Measurements from ENCODE around the gene MISP. TPM values are rescaled to one million over a fixed set of nuclear protein-coding genes. Genes with fewer than 3 reads are reported as not detected.

Gene MISP
- total and polyA plus RNA-seq, 2 experiments from 2014 or later: 0.27 to 0.28 TPM

- no peak for TF ChIP-seq CTCF (conservative IDR thresholded peaks at IDR 0.05; ENCODE audit: low read depth in 2 of 2)
- TF ChIP-seq ZNF114 (CRISPR knock-in tag; IDR thresholded peaks at IDR 0.05): no peak
- no peak for TF ChIP-seq ETS1 (IDR thresholded peaks at IDR 0.05)
- no peak for TF ChIP-seq POLR2AphosphoS5 (IDR thresholded peaks at IDR 0.05; ENCODE audit: low read depth)
These were observed 39.7 kb upstream of the MISP start (continued) for GRCh38 chr19:711254-711653.

GRCh38 chr19:715347-715746 is 35.6 kb upstream of the MISP start:
- Histone ChIP-seq H3K4me2 (no peak overlapping the region), H4K20me1 (replicated peaks; ENCODE audit: insufficient read depth) (0 out of 2 replicates have a peak, but pooled peaks cover 6% of the 10 kb centered on the region), H3K27me3 (ENCODE audit: insufficient read depth) (peaks cover 4% of the 10 kb centered on the region; the same call in 1 of the 2 replicates), H3K36me3 (ENCODE audit: insufficient read depth) (no peaks in the 10 kb centered on the region), H3K4me1 (ENCODE audit: insufficient read depth) (peaks cover 13% of the 10 kb centered on the region; the same call in 1 of the 2 replicates), H3K79me2 (replicated peaks; ENCODE audit: insufficient read depth) (no peaks in the 10 kb centered on the region), H3F3A (replicated peaks; ENCODE audit: low read depth) (0 out of 2 replicates have a peak, but pooled peaks cover 10% of the 10 kb centered on the region), H3K27ac (ENCODE audit: low read depth) (no peak overlapping the region), H3K4me3 (no peak overlapping the region), H2AFZ (no peak overlapping the region), H3K9me2 (ENCODE audit: insufficient read depth) (no peaks in the 10 kb centered on the region)
- Mint-ChIP-seq H3K27me3 (ENCODE audit: insufficient read depth, low read depth, poor library complexity) (peaks cover 14% of the 10 kb centered on the region), H3K4me3 (no peak overlapping the region), H3K36me3 (ENCODE audit: low read depth) (peaks cover 4% of the 10 kb centered on the region; the same call in 1 of the 3 replicates), H3K4me1 (peaks cover 15% of the 10 kb centered on the region), H3K9me3 (peaks cover 10% of the 10 kb centered on the region; the same call in 2 of the 3 replicates), H3K27ac (no peak overlapping the region)
- DNase-seq (ENCODE audit: low spot score): no peak
- ATAC-seq: no peak
- TF ChIP-seq ZNF462 (CRISPR knock-in tag; IDR thresholded peaks at IDR 0.05) (no peak), JUNB (IDR thresholded peaks at IDR 0.05; ENCODE audit: unreplicated experiment) (no peak), CTCF (conservative IDR thresholded peaks at IDR 0.05; ENCODE audit: low read depth in 2 of 2) (no peak), ETS1 (IDR thresholded peaks at IDR 0.05) (no peak), REST (IDR thresholded peaks at IDR 0.05; ENCODE audit: unreplicated experiment) (no peak), POLR2AphosphoS5 (IDR thresholded peaks at IDR 0.05; ENCODE audit: low read depth) (no peak)
